NCI-H774 (cell line): ENCODE results near the gene MPST.

Experiments used
- DNase-seq: peaks from one replicate; lab custom pipeline; 2025; lab: John Stamatoyannopoulos, UW

The MPST gene

GRCh38 chr22:37001826-37002225 is 17.7 kb upstream of the MPST start:
- DNase-seq: no peak

DNA sequence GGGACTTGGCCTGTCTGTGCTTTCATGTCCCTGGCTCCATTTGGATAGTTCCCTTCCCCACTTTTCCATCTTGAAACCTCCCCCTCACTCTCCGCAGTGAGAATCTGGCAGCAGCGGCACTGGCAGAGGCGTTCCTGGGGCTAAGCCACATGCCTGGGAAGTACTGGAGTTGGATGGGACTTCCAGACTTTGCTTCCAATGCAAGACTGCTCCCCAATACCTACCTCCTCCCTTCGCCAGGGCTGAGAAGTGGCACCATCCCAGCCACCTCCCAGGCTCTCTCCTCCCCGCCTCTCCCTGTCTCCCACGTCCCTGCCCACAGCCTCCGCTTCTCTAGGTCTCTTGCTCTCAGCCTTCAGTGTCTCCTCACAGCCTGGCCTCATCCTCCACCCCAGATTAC is 16.9 kb upstream of the MPST start:
- DNase-seq: no peak

- no peak for DNase-seq
These were observed 11.9 kb upstream of the MPST start for GRCh38 chr22:37007651-37008050.

DNA sequence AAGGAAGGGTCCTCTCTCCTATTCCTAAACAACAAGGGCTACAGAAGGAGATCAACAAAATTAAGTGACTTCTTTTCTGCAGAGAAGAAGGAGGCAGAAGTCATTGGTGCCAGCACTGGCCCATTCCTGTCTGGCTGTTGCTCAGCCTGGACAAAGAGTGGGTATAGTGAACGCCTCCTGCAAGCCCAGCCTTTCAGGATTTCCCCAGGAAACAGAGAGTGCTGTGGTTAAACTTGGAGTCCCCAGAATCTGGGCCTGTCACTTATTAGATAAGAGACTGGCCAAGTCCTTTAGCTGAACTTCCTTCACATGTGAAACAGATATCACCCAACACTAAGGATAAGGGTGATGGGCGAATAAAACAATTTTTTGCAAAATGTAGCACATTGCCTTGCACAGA is 11.2 kb upstream of the MPST start:
- DNase-seq: no peak

DNA sequence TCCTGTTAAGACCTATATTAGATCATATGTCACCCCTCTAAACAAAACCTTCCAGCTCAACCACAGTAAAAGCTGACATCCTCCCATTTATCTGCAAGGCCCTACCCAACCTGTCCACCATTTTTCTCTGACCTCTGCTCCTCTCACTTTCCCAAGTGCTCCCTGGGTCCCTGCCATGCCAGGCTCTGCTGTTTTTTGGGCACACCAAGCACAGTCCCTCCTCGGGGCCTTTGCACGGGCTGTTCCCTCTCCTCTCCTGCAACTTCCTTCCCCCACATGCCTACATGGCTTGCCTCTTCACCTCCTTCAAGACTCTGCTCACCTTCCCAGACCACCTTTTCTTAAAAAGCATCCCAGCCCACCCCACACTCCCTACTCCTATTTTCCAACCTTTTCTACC is 10.1 kb upstream of the MPST start:
- no peak for DNase-seq

DNA sequence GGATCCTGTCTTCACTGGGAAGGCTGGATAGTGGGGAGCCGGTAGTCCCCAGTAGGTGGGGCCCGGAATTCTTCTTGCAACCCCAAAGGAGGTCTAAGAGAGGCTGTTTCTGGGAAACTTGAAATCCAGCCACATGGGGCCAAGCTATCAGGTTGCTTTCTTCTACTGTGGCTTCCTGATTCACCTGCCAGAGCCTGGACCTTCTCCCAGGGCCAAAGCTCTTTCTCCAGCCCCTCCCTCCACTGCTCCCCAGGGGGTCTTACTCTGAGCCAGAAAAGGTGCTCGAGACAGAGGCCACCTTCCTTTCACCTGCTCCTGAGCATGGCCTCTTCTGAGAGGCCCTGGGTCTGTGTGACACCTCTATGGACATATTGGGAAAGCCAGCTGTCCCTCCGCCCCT is 9.4 kb upstream of the MPST start:
- no peak for DNase-seq

DNA sequence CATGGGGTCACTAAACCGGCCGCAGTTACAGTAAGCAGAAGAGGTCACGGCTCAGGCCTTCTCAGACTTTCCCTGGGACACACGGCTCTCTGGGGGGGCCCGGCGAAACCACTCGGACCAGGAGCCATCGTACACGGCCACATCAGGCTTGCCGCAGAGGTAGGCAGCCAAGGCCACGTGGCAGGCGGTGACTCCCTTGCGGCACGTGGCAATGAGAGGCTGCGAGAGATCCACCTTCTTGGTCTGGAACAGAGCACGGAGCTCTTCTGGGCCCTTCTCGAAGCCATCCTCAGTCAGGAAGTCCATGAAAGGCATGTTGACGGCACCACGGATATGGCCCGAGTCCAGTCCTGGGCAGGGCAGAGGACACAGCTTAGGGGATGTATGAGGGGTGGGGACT is 8.6 kb upstream of the MPST start:
- DNase-seq: no peak

DNA sequence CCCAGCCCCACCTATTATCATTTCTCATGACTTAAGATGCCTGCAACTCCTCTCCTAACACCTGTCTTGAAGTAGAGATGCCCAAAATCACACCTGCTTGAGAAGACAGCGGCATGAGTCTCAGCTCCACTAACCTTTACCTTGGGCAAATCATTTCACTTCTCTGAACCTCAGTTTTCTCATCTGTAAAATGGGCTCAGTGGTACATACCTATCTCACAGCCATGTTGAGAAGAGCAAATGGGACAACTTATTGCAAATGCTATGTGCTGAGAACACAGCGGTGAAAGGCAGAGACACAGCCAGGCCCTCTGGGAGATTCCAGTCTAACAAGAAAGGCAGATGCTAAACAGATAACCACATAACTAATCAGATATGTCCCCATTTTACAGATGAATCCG is 8.1 kb upstream of the MPST start:
- DNase-seq: no peak

- DNase-seq: no peak
These were observed 7.2 kb upstream of the MPST start for GRCh38 chr22:37012262-37012904.

GRCh38 chr22:37012956-37013355 is 6.6 kb upstream of the MPST start:
- DNase-seq: no peak

DNA sequence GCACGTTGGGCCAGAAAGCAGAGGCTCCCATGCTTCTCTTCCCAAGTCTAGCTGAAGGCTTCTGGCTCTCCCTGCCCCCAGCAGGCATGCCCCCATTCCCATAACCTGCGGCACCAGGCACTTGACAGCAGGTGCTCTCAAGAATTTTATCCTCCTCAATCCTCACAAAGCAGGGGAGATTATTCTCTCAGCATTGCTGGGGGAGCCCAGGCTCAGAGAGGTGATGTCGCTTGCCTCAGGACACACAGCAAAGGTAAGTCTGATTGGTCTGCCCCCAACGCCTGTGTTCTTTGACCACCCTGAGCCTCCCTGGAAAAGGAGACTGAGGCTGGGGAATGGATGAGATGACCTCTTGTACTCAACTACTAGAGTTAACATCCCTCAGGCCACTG is 5.1 kb upstream of the MPST start:
- no peak for DNase-seq

DNA sequence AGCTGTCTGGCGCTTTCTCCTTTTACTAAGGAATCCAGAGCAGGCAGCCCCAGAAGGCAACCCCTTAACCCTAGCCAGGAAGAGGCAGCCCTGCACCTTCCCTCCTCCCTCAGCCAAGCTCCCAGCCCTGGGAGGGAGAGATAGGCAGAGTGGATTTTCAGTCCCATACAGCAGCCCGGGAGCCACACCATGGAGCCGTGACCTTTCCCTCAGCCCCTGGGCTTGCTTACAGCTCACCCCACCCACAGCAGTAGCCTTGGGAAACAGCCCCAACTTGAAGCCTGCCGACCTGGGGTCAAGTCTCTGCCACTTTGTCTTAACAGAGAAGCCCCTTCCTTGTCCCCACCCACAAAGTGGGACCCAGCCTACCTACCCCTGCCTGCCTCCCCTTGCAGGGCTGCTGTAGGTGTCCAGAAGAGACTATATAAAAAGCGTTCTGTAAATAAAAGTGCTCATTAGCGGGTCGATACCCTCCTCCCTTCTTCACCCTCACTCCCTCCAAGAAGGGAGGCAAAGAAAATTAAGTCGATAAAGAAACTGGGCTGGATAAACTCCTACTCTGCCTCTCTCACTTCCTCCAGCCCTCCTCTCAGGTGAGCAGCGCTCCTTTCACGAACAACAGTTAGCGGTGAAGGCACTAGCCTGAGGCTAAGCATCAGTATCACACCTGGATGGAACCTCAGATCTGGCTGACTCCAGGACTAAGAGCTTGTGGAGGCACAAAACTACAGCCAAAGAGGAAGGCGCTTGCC is 4.5 kb upstream of the MPST start:
- DNase-seq: no peak

DNA sequence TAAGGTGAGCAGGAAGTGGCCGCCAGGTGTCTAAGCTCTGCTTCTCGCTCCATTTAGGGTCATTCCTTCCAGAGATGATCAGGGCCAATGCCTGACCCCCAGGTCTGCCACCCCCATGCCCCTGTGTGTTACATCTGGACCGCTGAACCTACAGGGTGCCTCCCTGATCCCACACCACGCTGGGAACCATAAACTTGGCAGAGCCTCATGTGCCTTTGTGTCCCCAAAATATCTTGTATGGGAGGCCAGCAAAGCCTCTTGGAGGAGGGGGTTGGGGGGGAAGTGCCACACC is 4.0 kb upstream of the MPST start:
- no peak for DNase-seq

- DNase-seq: no peak
These were observed 3.2 kb upstream of the MPST start for GRCh38 chr22:37016134-37016910.

GRCh38 chr22:37017356-37017755 is 2.2 kb upstream of the MPST start:
- no peak for DNase-seq

DNA sequence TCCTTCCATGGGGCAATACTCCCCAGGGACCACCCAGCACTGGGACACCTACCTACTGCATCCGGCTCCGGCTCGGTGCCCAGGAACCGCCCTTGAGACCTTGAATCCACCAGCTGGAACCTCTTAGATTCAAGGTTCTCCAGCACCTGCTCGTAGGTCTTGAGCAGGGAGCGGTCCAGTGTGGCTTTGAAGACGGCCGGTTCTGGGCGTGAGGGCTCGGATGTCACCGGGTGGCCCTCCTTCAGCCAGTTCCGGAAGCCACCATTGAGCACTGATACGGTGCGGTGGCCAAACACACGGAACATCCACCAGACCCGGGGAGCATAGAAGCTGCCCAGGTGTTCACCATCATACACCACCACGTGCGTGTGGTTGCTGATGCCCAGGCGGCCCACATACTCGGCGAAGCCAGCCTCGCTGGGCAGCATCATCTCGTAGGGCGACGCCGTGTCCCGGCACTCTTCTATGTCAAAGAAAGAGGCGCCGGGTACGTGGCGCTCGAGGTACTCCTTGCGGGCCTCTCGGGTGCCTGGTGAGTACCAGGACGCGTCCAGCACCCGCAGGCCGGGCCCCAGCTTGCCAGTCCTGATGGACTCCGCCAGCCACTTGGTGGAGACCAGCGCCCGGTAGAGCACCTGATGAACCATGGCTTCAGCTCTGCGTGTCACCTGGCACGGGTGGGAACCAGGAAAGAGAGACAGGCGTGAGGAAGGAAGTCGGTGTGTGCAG is 1.3 kb upstream of the MPST start:
- no peak for DNase-seq

GRCh38 chr22:37018815-37019308 is 680 bp upstream of the MPST start:
- DNase-seq: no peak

- no peak for DNase-seq
These were observed 594 bp downstream of the MPST start for GRCh38 chr22:37020192-37020479.

- no peak for DNase-seq
These were observed 1.5 kb downstream of the MPST start for GRCh38 chr22:37021041-37021440.

DNA sequence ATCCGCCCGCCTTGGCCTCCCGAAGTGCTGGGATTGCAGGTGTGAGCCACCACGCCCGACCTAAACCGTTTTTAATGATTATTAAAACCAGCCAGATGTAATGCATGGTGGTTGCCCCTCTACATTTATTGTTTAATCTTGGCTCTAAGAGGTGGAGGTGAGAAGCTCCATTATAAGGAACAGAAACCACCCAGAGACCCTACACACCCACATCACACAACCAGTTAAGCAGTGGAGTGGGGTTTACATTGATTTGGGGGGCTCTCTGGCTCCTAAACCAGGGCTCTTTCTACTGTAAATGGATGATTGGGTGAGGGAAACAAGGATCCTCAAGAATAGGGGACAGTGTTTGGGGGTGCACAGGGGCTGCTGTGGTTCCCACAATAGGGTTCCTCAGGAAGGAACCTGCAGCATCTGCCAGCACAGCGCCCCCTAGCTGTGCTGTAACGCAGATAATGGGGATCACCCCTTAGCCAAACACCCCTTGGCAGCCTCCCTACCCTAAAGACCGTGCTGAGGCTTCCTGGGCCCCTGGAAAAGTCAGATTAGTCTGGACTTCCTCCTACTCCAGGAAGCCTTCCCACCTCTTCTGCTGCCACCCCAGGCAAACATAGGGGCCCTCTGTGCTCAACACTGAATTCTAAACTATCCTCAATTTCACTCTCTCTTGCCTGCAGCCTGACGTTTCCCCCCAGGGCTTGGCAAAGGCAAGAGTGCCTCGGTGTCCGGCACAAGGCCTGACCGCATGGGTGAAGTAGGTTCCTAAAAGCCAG is 2.4 kb downstream of the MPST start:
- DNase-seq: no peak

- no peak for DNase-seq
These were observed 3.2 kb downstream of the MPST start for GRCh38 chr22:37022483-37023337.
